AG09319 (cell line): ENCODE results near the gene CACNB2.
"Not testable (repeated sequence)": the region's sequence is repeated elsewhere in the genome, so short reads cannot be mapped to it uniquely, and the experiment has no call there.

Experiments used
- DNase-seq: peaks from one replicate; pipeline ENCODE4 v3.0.0-alpha.2; 2010; ENCODE audit warnings: low read depth; ENCODE audit errors: extremely low read depth
- CTCF ChIP-seq: IDR thresholded peaks from 2 replicates; pipeline ENCODE4 v1.5.1; 2011; ENCODE audit warnings: low read depth, mild to moderate bottlenecking, inconsistent platforms, low read length, moderate library complexity

Gene CACNB2

GRCh38 chr10:18561861-18562551 is 421.8 kb downstream of the CACNB2 start:
- TF ChIP-seq CTCF, result no peak
- DNase-seq, result no peak

- no peak for DNase-seq
- no peak for TF ChIP-seq CTCF
Observed at GRCh38 chr10:18563003-18563726, 422.9 kb downstream of the CACNB2 start.

- DNase-seq, result no peak
- no peak for TF ChIP-seq CTCF
Observed at GRCh38 chr10:18565006-18565405, 424.8 kb downstream of the CACNB2 start.

GRCh38 chr10:18566177-18566576 is 426.0 kb downstream of the CACNB2 start:
- no peak for TF ChIP-seq CTCF
- no peak for DNase-seq

GRCh38 chr10:18567343-18567856 is 427.2 kb downstream of the CACNB2 start:
- no peak for DNase-seq
- TF ChIP-seq CTCF, result no peak

- not testable (repeated sequence) for DNase-seq
Observed at GRCh38 chr10:18570386-18570785, 430.2 kb downstream of the CACNB2 start.

- DNase-seq, result no peak
- TF ChIP-seq CTCF, result no peak
Observed at GRCh38 chr10:18571076-18571475, 430.9 kb downstream of the CACNB2 start.
